HG03378 (cell line): ENCODE measurements around the gene LCN15.
"Not testable (repeated sequence)": the region's sequence is repeated elsewhere in the genome, so short reads cannot be mapped to it uniquely, and the experiment has no call there.

ENCODE experiments used
- ATAC-seq: cut with Tn5 transposase; IDR thresholded peaks from one replicate; pipeline ENCODE4 v1.9.1; 2021; ENCODE audit warnings: mild to moderate bottlenecking, moderate library complexity; ENCODE audit not compliant: unreplicated experiment

Gene LCN15

GRCh38 chr9:136723362-136723976 is 40.8 kb downstream of the LCN15 start:
- no peak for ATAC-seq

- ATAC-seq, result no peak
These were observed 41.4 kb downstream of the LCN15 start for GRCh38 chr9:136722969-136723356.

GRCh38 chr9:136722093-136722968 is 42.0 kb downstream of the LCN15 start:
- no peak for ATAC-seq

- ATAC-seq, result no peak
These were observed 42.8 kb downstream of the LCN15 start for GRCh38 chr9:136721339-136722092.

GRCh38 chr9:136720898-136721338 is 43.4 kb downstream of the LCN15 start:
- no peak for ATAC-seq

GRCh38 chr9:136720251-136720897 is 43.9 kb downstream of the LCN15 start:
- no peak for ATAC-seq

- ATAC-seq, result no peak
These were observed 45.0 kb downstream of the LCN15 start for GRCh38 chr9:136719195-136719880.

- ATAC-seq, result no peak
These were observed 45.7 kb downstream of the LCN15 start for GRCh38 chr9:136718345-136719194.

GRCh38 chr9:136717399-136717798 is 46.9 kb downstream of the LCN15 start:
- ATAC-seq, result no peak

- no peak for ATAC-seq
These were observed 49.4 kb downstream of the LCN15 start for GRCh38 chr9:136714893-136715274.

GRCh38 chr9:136714096-136714892 is 50.0 kb downstream of the LCN15 start:
- ATAC-seq, result no peak

- ATAC-seq, result no peak
These were observed 50.8 kb downstream of the LCN15 start for GRCh38 chr9:136713550-136713949.

GRCh38 chr9:136712690-136713544 is 51.4 kb downstream of the LCN15 start:
- no peak for ATAC-seq

- ATAC-seq, result no peak
These were observed 52.3 kb downstream of the LCN15 start, which contains the start of gene DIPK1B for GRCh38 chr9:136711751-136712689. TSS of gene DIPK1B (plus strand) at chr9:136712572. CDS start at chr9:136712666, 94 bp downstream.

- not testable (repeated sequence) for ATAC-seq
These were observed 53.1 kb downstream of the LCN15 start for GRCh38 chr9:136711219-136711648.

GRCh38 chr9:136710543-136710942 is 53.8 kb downstream of the LCN15 start:
- no peak for ATAC-seq
